K562 (cell line): ENCODE data around the gene TMEM132E.

Source experiments
- BHLHE40 ChIP-seq: IDR thresholded peaks from 2 replicates; pipeline ENCODE4 v1.6.1; 2011; ENCODE audit warnings: low read length, improper control_type of control experiment
- CTCF ChIP-seq, 3 experiments: IDR thresholded peaks in 2 of 3; conservative IDR thresholded peaks in 1 of 3; 2 replicates each; pipeline ENCODE4 v1.5.1; 2011 to 2012; ENCODE audit warnings: low read length in 3 of 3, mild to moderate bottlenecking in 3 of 3, control low read depth in 2 of 3, improper control_type of control experiment in 1 of 3, inconsistent platforms in 1 of 3, low read depth in 1 of 3, mixed read lengths in 1 of 3, moderate library complexity in 1 of 3; ENCODE audit not compliant: insufficient read depth in 2 of 3
- POLR2AphosphoS5 ChIP-seq: IDR thresholded peaks from 2 replicates; pipeline ENCODE4 v1.6.1; 2011; ENCODE audit warnings: mild to moderate bottlenecking, low read depth, low read length, moderate library complexity; ENCODE audit not compliant: control insufficient read depth, insufficient read depth
- RCOR1 ChIP-seq, 2 experiments: IDR thresholded peaks; 2 replicates each; pipeline ENCODE4 v1.6.1; 2012; ENCODE audit warnings: low read depth in 2 of 2, low read length in 2 of 2, borderline replicate concordance in 1 of 2, improper control_type of control experiment in 1 of 2
- SP2 ChIP-seq: IDR thresholded peaks from 2 replicates; pipeline ENCODE4 v1.6.1; 2011; ENCODE audit warnings: mild to moderate bottlenecking, low read depth, low read length, moderate library complexity; ENCODE audit not compliant: poor library complexity, severe bottlenecking; ENCODE audit errors: extremely low read depth
- TF ChIP-seq, protein P1 (sequence below): fragments of 450-650 bp; IDR thresholded peaks from 2 replicates; pipeline ENCODE4 v1.6.1; 2016; ENCODE audit warnings: missing biosample characterization, missing genetic modification characterization
- TF ChIP-seq, protein P2 (sequence below): fragments of 450-650 bp; formaldehyde crosslinking; IDR thresholded peaks from 2 replicates; pipeline ENCODE4 v1.4.0; 2020; ENCODE audit warnings: mild to moderate bottlenecking

GRCh38 chr17:34619687-34620217 lies 40.4 kb downstream of the TMEM132E start:
- TF ChIP-seq, protein P1, sequence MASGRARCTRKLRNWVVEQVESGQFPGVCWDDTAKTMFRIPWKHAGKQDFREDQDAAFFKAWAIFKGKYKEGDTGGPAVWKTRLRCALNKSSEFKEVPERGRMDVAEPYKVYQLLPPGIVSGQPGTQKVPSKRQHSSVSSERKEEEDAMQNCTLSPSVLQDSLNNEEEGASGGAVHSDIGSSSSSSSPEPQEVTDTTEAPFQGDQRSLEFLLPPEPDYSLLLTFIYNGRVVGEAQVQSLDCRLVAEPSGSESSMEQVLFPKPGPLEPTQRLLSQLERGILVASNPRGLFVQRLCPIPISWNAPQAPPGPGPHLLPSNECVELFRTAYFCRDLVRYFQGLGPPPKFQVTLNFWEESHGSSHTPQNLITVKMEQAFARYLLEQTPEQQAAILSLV, result no peak
- TF ChIP-seq, protein P2, sequence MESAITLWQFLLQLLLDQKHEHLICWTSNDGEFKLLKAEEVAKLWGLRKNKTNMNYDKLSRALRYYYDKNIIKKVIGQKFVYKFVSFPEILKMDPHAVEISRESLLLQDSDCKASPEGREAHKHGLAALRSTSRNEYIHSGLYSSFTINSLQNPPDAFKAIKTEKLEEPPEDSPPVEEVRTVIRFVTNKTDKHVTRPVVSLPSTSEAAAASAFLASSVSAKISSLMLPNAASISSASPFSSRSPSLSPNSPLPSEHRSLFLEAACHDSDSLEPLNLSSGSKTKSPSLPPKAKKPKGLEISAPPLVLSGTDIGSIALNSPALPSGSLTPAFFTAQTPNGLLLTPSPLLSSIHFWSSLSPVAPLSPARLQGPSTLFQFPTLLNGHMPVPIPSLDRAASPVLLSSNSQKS (CRISPR knock-in tag), result no peak
- TF ChIP-seq BHLHE40 (no peak), CTCF (IDR thresholded peaks at IDR 0.05 in 2 of 3, conservative IDR thresholded peaks at IDR 0.05 in 1 of 3; ENCODE audit: insufficient read depth in 2 of 3, low read depth in 1 of 3, low read length in 3 of 3) (no peak), POLR2AphosphoS5 (no peak), RCOR1 (IDR thresholded peaks at IDR 0.05; ENCODE audit: borderline replicate concordance in 1 of 2, low read depth in 2 of 2, low read length in 2 of 2) (no peak), SP2 (no peak)
